Measurements from ENCODE around the gene ATP13A1.
"Not testable (repeated sequence)": the region's sequence is repeated elsewhere in the genome, so short reads cannot be mapped to it uniquely, and the experiment has no call there.

ATP13A1 gene

GRCh38 chr19:19598728-19599451, 64.6 kb downstream of the ATP13A1 start:
- H3K4me3 ChIP-seq, result not testable (repeated sequence)
- H3K27ac ChIP-seq, result peak overlapping the region in 17 of 21 experiments; percentile 19 to 94 (median 71)

GRCh38 chr19:19597809-19598306, 65.6 kb downstream of the ATP13A1 start:
- H3K4me3 ChIP-seq, result no peak overlapping the region
- H3K27ac ChIP-seq, result peak overlapping the region in 13 of 21 experiments; percentile 25 to 94 (median 56)
